Eye (tissue), 1 donor: ENCODE data around the gene EFNA2.
A peak's percentile ranks its signal among the peaks of the same experiment; 100 is the strongest.

Experiments used
- DNase-seq: peaks from one replicate; pipeline ENCODE4 v3.0.0-alpha.2; 2015

Gene EFNA2

DNA sequence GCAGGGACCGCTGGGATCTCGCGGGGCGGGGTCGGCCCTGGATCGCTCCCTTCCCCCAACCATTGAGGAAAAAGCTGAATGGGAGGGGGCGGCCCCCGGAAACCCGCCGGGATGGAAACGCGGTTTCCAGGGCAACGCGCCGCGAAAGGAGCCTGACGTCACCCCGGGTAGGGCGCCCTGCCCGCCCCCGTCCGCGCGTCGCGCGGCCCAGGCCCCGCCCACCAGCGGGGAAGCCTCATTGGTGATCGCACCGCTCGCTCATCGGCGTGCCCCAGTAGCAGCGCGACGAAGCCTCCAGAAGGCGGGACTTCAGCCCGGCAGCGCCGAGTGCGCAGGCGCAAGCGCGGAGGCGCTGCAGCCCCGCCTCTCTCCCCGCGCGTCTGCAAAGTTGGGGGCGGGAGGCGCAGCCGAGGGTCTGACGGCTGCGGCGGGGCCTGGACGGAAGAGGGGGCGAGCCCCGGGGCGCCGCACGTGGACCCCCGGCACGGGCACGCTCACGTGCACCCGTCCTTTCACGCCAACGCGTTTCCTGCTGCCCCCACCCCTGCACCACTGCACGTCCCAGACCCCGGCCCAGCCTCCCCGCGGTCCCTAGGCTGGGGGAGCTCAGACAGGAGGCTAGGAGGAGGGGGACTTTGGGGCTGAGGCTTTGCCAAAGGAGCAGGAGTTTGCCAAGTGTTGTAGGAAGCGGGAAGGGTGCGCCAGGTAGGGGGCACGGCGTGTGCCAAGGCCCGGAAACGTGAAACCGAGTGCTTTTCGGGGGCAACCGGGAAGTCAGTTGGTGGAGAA, 24.7 kb upstream of the EFNA2 start:
- DNase-seq, result peak; percentile 98

DNA sequence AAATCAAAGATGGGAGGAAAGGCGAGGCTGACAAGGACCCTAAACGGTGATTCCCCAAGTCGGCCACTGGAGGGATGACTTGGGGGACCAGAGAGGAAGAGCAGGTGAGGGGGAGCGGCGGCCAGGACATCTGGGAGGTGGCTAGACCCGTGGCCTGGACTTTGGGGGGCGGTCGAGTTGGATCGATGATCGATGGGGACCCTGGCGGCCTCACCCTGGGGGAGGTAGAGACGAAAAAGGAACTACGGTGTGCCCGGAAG, 24.2 kb upstream of the EFNA2 start:
- no peak for DNase-seq

DNA sequence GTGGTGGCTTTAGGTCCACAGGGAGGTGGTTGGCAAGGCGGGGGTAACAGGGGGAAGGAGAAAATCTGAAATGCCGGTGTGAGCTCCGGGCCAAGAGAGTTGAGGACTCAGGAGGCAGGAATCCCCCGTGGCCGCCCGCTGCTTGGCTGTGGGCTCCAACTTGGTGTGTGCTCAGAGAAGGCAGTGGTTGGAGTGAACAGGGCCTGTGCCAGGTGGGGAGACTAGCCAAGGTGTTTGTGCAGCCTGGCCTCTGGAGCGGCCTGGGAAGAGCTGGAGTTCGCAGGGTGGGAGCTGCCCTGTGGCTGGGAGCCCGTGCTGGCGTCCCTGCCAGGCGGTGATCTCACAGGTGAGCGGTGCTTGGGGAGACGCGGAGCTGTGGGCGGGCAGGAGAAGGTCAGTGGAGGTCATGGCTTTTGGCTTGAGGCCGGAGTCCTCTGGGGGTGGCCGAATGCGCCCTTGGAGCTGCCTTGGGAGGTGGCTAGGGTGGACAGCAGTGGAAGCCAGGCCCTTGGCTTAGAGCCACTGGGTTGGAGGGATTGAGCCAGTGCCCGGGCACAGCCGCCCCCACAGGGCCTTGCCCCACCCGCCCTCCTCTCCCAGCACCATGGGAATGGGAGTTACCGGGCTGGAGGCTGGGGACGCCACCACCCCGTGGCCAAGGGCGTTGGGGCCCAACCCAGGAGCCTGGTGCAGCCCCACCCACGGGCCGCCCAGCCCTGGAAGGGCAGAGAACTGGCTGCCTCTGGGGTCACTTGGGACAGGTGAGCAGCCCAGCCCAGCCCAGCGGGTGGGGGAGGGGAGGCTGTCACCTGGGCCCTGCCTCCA, 23.7 kb upstream of the EFNA2 start:
- no peak for DNase-seq

DNA sequence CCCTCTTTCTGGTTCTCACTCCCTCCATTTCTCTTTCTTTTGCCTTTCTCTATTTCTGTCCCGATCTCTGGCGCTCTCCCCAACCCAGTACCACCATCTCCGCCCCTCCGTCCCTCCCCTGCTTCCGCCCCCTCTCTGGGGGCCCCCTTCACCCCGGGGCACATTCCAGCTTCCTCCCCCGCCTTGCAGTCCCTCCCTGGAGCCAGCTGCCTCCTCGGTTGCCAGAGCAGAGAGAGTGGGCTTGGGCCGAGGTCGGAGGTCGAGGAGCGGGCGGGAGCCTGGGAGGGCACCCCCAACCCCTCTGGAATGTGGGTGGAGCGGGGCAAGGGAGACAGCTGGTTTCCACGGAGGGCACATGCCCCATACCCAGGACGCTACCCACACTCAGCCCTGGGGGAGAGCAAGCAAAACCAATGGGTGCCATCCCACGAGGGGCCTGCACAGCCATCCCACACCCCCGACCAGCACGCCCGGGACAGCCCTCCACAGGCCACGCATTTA, 23.0 kb upstream of the EFNA2 start:
- DNase-seq, result peak; percentile 71

DNA sequence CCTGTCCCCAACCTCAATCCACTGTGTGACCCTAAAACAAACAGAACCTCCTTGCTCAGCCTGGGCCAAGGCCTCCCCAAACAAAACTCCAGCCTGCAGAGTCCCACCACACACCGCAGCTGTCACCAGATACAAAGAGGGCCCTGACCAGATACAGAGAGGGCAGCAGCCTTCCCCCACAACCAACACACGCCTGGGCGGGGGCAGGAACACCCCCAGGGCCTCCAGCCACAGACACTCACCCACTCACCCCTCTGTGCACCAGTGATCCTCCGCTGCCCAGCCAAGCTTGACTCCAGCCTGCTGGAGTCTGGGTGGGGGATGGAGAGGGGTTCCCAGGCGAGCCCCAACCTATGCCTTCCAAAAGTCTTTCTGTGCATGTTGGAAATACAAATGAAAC, 22.5 kb upstream of the EFNA2 start:
- no peak for DNase-seq

DNA sequence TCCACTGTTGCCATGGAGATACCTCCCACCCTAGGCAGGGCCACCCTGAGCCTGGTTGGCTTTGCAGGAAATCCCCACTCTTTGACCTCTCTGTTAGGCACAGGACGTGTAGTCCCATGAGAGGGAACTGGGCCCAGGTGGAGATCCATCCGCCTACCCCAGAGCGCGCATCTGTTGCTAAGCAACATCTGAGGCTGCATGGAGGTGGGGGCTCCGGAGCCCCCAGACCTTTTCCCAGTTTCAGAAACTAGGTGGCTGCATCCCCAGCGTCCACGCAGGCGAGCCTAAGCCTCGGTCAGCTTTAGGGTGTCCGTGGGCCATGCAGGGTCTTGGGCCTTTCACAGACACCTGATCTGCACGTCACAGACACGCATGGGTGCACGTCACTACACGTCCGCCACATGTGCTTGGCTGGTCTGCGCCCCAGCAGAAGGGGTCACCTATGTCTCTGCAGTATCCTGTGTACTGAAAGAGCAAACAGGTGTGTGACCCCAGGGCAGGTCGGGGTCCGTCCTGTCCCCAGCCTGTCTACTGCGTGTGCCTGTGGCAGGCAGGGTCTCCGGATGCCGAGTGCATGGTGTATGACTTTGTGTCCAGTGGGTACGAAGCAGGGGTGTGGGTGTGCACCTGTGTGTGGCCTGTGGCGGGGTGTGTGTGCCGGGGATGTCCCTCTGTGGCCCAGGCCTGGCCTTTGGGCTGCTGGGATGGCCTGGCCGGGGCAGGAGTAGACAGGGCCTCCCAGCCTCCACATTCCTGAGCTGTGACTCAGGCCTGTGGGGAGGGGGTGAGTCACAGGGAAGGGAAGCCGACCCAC, 20.7 kb upstream of the EFNA2 start:
- DNase-seq, result peak; percentile 85

DNA sequence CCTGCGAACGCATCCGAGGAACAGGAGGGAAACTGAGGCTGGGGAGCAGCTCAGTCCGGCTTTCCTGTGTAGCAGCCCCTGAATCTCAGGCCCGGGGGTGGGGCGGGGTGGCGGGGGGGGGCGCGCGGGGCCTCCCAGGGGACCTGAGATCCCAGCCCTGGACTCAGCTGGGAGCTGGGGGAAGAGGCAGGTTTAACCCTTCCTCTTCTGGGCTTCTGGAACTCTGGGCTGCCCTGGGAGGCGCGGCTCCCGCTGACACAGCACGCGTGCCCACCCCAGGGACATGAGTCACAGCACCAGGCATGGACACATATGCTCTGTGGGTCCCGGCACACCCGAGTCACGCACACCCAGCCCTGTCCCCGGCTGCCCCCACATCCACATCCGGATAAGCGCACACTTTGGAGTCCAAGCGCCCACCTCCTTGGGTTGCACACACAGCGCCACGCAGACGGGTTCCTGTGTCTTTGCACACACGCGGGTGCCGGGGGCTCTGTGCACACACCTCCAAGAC, 20.0 kb upstream of the EFNA2 start:
- DNase-seq, result no peak

DNA sequence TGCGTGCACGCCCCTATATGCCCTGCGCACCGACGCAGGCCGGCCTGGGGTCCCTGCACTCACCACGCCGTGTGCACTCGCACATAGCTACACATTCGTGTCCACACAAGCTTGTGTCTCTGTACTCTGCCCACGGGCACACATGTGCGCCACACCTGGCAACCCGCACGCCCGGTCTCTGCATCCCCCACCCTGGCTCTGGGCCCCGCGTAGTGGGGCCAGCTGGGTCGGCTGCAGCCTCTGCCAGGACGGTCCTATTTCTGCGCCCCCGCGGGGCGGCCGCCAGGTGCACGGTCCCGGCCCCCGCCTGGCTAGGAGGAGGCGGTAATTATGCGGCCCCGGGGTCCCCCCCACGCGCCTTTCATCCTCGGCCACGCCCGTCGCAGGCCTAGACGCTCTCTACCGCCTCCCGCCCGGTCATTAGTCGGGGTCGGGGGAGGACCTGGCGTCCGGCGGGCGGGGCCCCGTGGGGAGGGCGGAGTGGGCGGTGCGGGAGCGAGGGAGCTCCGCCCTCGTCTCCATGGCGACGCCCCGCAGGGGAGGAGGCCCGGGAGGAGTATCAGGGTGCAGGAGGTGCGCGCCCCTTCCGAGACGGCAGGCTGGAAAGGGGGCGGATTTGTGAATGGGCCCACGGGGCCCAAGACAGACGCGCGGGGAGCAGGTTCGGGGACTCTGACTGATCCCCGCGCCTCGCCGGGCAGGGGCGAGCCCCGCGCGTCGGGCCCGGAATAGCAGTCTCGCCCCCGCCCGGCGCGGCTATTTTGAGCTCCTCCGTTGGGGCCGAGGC, 19.4 kb upstream of the EFNA2 start:
- DNase-seq, result peak; percentile 89

DNA sequence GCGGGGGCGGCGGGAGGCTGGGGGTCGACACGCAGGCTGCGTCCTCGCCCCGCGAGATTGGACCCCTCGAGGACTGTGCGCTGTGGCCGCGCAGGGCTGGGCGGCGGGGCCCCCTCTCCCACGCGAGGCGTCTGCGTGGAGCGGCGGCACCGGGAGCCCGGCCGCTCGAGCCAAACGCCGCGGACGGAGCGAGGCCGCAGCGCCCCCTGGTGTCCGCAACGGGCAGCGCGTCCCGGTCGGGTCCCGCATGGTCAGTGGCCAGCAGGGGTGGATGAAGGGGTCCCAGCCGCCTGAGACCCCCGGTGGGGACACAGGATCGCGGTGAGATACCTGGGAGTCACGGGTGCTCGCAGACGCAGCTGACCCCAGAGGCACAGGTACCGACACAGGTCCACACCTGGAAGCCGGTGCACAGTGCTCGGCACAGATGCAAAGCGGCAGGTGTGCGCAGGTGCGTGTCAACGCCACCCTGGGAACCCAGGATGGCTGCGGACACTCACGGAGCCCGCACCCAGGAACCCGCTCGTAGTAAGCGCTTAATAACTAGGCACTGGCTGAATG, 18.7 kb upstream of the EFNA2 start:
- DNase-seq, result peak; percentile 92

DNA sequence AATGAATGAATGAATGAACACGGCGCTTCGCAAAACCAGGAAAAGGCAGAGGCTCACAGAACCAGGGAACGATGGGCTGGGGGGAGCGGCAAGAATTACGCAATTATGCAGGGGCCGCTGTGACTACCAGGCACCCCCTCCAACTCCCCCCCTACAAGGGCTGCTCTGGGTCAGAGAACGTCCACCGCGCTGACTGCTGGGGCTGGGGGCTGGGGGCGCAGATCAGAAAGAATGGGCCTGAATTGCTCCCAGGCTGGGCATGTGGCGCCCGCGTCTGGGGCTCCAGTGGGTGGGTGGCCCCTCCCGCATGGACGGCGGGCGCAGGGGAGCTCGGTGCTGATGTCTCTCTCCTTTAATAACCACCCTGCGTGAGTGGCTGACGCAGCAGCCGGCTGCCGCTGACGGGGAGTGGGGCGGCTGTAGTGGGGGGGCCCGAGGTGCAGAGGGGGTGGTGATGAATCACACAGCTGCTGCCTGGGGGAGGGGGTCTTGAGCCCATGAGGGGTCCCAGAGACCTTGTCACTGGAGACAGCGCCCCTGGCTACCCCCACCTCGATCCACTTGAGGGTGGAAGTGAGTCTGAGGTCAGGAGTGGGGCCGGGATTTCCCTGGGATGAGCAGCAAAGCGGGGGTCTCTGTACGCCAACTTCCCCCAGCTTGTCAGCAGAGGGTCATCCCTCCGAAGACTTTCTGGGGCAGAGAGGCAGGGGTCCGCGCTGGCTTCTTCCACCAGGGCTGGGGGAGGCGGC, 18.0 kb upstream of the EFNA2 start:
- peak; percentile 68 for DNase-seq

DNA sequence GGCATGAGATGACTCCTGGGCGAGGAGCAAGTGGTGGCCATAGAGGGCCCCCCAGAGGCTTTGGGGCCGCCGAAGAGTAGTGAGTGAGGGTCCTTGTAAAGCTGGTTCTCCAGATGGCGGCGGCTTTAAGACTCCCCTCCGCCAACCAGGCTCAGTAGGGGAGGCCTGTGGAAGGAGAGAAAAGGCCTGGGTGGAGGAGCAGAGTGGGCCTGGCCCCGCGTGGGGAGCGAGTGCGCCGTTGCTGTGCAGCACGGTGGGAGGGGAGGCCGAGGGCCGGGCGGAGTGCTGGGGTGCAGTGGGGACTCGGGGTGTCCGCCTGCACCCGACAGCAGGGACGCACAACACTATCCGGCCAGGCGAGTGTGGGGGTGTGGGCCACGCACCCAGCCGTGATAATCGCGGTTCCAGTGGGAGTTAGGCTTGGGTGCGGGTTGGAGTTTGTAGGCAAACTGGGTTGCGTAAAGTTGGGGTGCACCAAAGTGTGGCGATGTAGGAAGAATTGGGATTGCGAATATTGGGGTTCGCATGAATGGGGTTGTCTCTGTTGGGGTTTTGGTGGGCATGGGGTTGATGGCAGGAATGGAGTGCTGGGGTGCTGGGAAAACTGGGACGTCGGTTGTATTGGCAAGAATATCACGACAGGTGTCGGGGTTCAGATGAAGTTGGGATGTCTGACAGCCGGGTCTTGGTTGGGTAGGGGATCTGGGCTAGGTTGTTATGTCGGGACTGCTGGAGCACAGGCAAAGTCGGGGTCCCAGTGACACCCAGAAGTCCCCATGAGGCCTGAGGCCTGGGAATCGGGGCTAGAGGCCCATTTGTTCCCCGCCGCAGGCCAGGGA, 17.2 kb upstream of the EFNA2 start:
- DNase-seq, result peak; percentile 50

DNA sequence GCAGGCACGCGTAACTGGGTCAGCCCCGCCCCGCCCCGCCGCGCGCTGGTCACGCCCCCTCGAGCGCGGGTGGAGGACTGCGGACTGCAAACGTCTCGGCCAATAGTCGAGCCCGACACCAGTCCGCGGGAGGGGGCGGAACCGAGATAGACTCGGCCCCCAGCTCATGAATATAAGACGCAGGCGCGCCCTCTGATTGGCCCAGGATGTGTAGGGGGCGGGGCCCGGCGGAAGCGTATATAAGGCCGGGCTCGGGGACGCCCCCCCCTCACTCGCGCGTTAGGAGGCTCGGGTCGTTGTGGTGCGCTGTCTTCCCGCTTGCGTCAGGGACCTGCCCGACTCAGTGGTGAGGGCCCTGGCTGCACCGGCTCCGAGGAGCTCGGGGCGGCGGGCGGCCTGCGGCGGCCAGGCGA, 16.6 kb upstream of the EFNA2 start, which contains the start of gene CIRBP:
Gene CIRBP, plus strand, starts transcription at position 268 of the 413 bp plus-strand sequence. CDS start 1,602 bp downstream, outside the sequence.
- peak; percentile 100 for DNase-seq

DNA sequence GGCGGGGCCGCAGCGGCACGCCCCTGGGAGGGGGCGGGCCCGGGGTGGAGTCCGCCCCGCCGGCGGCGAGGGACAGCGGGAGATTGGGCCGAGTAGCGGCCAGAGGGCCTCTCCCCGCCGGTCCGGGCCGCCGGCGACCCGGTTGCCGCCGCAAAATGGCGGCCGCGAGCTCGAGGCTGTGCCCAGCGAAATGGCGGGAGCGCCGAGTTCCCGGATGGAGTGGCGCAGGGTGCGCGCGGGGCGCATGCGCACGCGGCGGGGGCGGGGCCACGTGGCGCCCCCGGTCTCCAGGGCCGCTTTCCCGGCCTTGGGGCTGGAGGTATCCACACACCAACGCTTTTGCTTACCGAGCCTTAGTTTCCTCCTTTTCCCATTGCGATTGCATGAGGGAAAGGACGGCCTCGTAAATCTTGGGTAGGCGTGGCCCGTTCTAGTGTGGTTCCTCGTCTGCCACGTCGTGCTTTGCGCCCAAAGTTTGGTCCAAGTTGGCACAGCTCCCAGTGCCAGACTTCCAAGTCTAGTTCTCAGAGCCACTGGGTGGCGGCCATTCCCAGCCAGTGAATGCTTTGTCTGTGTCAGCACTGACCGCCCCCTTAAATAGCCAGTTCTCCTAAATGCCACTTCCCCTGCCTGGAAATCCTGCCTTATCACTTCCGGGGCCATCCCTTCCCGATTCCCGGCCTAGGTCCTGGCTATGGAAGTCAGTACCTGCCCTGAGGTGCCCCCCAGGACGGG, 16.0 kb upstream of the EFNA2 start:
- DNase-seq, result peak; percentile 94

DNA sequence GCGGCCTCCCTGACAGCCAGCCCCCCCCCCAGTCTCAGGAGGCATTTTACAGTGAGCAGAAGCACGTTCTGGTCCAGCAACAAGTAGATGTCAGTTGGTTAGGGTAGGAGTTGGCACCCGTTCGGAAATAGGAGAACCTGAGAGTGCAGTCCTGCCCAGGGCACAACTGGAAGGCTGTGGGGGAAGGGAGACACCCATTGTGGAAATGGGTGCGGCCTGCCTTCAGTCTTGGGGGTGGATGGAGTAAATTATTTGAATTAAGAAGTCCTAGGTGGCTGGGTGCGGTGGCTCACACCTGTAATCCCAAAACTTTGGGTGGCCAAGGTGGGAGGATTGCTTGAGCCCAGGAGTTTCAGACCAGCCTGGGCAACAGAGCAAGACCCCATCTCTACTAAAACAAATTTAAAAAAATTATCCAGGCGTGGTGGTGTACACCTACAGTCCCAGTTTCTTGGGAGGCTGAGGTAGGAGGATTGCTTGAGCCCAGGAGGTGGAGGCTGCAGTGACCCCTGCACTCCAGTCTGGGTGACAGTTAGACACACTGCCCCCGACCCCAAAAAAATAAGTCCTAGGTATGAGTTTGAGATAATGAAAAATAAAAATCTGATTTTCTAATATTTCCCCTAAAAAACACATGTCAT, 15.3 kb upstream of the EFNA2 start:
- DNase-seq, result no peak

DNA sequence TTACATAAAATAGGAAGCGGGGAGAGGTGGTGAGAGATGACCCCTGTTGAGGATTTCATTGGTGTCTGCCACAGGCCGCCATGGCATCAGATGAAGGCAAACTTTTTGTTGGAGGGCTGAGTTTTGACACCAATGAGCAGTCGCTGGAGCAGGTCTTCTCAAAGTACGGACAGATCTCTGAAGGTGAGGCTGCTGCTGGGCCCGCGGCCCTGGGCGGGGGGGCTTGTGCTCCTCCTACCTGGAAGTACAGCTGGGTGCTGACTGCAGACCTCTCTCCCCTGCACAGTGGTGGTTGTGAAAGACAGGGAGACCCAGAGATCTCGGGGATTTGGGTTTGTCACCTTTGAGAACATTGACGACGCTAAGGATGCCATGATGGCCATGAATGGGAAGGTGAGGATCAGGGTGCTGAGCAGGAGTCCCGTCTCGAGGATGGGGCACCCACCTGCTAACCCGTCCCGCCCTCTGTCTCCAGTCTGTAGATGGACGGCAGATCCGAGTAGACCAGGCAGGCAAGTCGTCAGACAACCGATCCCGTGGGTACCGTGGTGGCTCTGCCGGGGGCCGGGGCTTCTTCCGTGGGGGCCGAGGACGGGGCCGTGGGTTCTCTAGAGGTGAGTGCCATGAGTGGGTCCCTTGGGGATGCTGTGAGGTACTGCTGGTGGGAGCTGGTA, 14.7 kb upstream of the EFNA2 start:
- DNase-seq, result no peak

DNA sequence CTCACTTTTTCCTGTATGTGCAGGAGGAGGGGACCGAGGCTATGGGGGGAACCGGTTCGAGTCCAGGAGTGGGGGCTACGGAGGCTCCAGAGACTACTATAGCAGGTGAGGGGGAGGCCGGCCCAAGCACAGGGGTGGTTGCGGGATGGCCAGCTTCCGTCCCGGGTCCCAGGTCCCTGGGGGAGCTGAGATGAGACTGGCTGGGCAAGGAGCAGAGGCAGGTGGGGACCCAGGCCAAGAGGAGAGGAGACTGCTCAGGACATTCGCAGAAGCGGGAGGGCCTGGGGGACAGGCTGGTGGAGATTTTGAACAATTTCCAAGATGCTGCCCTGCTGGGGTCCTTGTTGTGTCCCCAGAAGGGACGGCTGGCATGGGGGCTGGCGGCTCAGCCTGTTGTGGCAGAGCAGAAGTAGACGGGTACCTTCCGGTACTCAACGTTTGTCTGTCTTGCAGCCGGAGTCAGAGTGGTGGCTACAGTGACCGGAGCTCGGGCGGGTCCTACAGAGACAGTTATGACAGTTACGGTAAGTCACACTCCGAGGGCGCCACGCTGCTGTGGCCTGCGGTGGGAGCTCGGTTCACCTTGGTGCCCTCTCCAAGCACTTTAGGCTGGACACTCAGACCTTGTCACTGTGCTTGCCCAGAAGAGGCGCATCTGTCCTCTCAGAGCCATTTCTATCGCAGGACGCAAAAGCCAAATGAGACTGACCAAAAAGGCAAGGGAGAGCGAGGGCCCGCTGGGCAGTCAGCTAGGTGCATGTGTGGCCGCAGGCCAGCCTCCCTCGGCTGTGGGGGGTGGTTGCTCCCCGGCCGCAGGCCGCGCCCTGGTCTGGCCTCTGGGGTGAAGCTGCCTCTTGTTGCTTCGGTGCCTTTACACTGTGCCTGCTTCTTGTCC, 13.9 kb upstream of the EFNA2 start:
- no peak for DNase-seq
